Ascending aorta (tissue), 2 donors: ENCODE data around the gene FPGS. TPM values are rescaled to one million over a fixed set of nuclear protein-coding genes. Genes with fewer than 3 reads are reported as not detected.

ENCODE experiments used
- DNase-seq, 2 donors: peaks; one replicate each; pipeline ENCODE4 v3.0.0-alpha.2; 2019; ENCODE audit warnings: low spot score in 2 of 2
- H3K27ac ChIP-seq, 2 donors: fragments of 200-600 bp; sonication (generic); one replicate each; pipeline ENCODE4 v1.5.1; 2016 to 2017; ENCODE audit warnings: mild to moderate bottlenecking in 1 of 2
- H3K27me3 ChIP-seq: fragments of 200-600 bp; sonication (generic); one replicate; pipeline ENCODE4 v1.5.1; 2017
- H3K36me3 ChIP-seq, 2 donors: fragments of 200-600 bp; sonication (generic); one replicate each; pipeline ENCODE4 v1.5.1; 2016
- H3K4me1 ChIP-seq, 2 donors: fragments of 200-600 bp; sonication (generic); one replicate each; pipeline ENCODE4 v1.5.1; 2016 to 2017; ENCODE audit warnings: mild to moderate bottlenecking in 1 of 2
- H3K4me3 ChIP-seq, 2 donors: fragments of 200-600 bp; sonication (generic); one replicate each; pipeline ENCODE4 v1.5.1; 2016 to 2017; ENCODE audit warnings: mild to moderate bottlenecking in 1 of 2
- H3K9me3 ChIP-seq, 2 donors: fragments of 200-600 bp; sonication (generic); one replicate each; pipeline ENCODE4 v1.5.1; 2016
- CTCF ChIP-seq, 3 experiments: fragments of 200-600 bp in 2 of 3; fragments of 450-650 bp in 1 of 3; sonication (generic) in 2 of 3; IDR thresholded peaks; one replicate each; pipeline ENCODE4 v1.5.1; 2016 to 2019; ENCODE audit warnings: antibody characterized with exemption in 3 of 3, mild to moderate bottlenecking in 1 of 3, moderate library complexity in 1 of 3
- intact Hi-C: fragments of 100-400 bp; cut with DNase I; formaldehyde crosslinking; loops from one replicate; pipeline ENCODE4 v1.15.1; 2023
- total RNA-seq: library from RNA; depleted of rRNA; stranded (reverse); fragments of >200 nt; gene quantifications from one replicate; pipeline ENCODE4 v1.1.0, GENCODE V29; 2016

The FPGS gene, protein sequence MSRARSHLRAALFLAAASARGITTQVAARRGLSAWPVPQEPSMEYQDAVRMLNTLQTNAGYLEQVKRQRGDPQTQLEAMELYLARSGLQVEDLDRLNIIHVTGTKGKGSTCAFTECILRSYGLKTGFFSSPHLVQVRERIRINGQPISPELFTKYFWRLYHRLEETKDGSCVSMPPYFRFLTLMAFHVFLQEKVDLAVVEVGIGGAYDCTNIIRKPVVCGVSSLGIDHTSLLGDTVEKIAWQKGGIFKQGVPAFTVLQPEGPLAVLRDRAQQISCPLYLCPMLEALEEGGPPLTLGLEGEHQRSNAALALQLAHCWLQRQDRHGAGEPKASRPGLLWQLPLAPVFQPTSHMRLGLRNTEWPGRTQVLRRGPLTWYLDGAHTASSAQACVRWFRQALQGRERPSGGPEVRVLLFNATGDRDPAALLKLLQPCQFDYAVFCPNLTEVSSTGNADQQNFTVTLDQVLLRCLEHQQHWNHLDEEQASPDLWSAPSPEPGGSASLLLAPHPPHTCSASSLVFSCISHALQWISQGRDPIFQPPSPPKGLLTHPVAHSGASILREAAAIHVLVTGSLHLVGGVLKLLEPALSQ
- total RNA-seq: 286 TPM

- no peak for TF ChIP-seq CTCF (IDR thresholded peaks at IDR 0.05)
Measured at GRCh38 chr9:127802576-127803443, at the start of gene FPGS. FPGS (plus strand) TSS chr9:127802882; CDS start chr9:127802925, 43 bp downstream.

DNA sequence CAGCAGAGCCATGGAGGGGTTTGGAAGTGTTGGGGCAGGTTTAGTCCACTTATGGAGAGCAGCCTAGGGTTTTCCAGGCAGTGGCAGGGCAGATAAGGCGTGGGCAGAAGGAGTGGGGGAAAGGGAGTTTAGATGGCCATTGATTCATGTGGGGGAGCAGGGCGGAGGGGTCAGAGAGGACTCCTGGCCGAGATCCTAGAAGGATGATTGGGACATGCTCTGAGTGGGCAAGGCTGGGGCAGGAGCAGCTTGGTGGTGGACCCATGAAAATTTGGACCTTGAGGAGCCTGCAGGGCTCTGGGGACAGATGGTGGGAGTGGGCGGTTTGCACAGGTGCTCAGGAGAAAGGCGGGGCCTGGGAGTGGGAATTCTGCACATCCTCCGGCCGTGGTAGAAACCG lies 49.5 kb upstream of the FPGS start:
- no peak for TF ChIP-seq CTCF (IDR thresholded peaks at IDR 0.05)
- intact Hi-C loops: no loop called here
- Histone ChIP-seq H3K27me3 (peaks cover 6% of the 10 kb centered on the region), H3K4me3 (no peak overlapping the region), H3K36me3 (peaks cover 0 to 2% of the 10 kb centered on the region in 2 donors), H3K9me3 (no peaks in the 10 kb centered on the region), H3K27ac (no peak overlapping the region), H3K4me1 (peaks cover 0 to 4% of the 10 kb centered on the region in 2 donors)
- DNase-seq: no peak

More at GRCh38 chr9:127802576-127803443, at the start of gene FPGS:
- Histone ChIP-seq H3K36me3 (peaks cover 14 to 30% of the 10 kb centered on the region in 2 donors), H3K4me3 (peak within 1 kb of the TSS; percentile 73 to 83), H3K27ac (peak within 1 kb of the TSS; percentile 92 to 99), H3K27me3 (no peaks in the 10 kb centered on the region), H3K4me1 (peaks cover 21 to 31% of the 10 kb centered on the region in 2 donors), H3K9me3 (no peaks in the 10 kb centered on the region)
- intact Hi-C loops: loop anchor here (1.0 to 5.0 kb wide), 4 partner anchors 17 to 114 kb away; partner anchors contain the start of genes CDK9 and ST6GALNAC4
- peak; percentile 70 to 95 for DNase-seq

DNA sequence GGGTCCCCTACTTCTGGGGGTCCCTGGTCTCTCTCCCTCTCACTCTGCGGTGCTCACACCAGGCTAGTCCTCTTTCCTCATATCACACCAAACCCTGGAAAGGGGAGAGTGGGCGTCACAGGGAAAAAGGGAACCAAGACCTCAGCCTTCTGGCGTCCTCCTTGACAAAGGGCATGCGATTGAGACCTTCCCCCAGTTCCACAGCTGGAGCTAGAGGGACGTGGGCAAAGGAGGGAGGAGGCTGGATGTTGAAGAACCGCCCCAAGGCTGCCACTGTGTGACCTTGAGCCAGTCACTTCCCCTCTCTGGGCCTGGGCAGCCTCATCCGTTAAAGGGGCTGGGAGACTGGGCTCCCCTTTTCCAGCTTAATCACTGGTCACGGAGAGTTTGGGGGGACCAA lies 49.1 kb upstream of the FPGS start:
- DNase-seq: no peak
- intact Hi-C loops: no loop called here
- H3K4me3 ChIP-seq: no peak overlapping the region
- H3K9me3 ChIP-seq: no peaks in the 10 kb centered on the region
- peaks cover 6% of the 10 kb centered on the region for H3K27me3 ChIP-seq
- H3K36me3 ChIP-seq: peaks cover 0 to 2% of the 10 kb centered on the region in 2 donors
- no peak for TF ChIP-seq CTCF (IDR thresholded peaks at IDR 0.05)
- peaks cover 0 to 4% of the 10 kb centered on the region in 2 donors for H3K4me1 ChIP-seq
- H3K27ac ChIP-seq: no peak overlapping the region

- intact Hi-C loops: no loop called here
- Histone ChIP-seq H3K27me3 (peaks cover 6% of the 10 kb centered on the region), H3K27ac (no peak overlapping the region), H3K36me3 (no peaks in the 10 kb centered on the region), H3K4me1 (peaks cover 0 to 4% of the 10 kb centered on the region in 2 donors), H3K9me3 (no peaks in the 10 kb centered on the region), H3K4me3 (peak overlapping the region in 1 of 2 donors; percentile 33)
- TF ChIP-seq CTCF (IDR thresholded peaks at IDR 0.05): no peak
- DNase-seq: no peak
Measured at GRCh38 chr9:127754099-127755060, 48.3 kb upstream of the FPGS start.
